ENCODE results near the gene RFWD3.
A peak's percentile ranks its signal among the peaks of the same experiment; 100 is the strongest.
"Not testable (repeated sequence)": the region's sequence is repeated elsewhere in the genome, so short reads cannot be mapped to it uniquely, and the experiment has no call there.

RFWD3 gene

GRCh38 chr16:74666425-74667254, at the start of gene RFWD3:
Gene RFWD3, minus strand, starts transcription at chr16:74666877. Its CDS starts 5,428 bp downstream, at chr16:74661449.
- DNase-seq: peak; percentile 98

GRCh38 chr16:74716355-74716754, 49.7 kb upstream of the RFWD3 start:
- DNase-seq: no peak

- DNase-seq: no peak
Observed at GRCh38 chr16:74713876-74714275, 47.2 kb upstream of the RFWD3 start.

- no peak for DNase-seq
Observed at GRCh38 chr16:74713325-74713724, 46.6 kb upstream of the RFWD3 start.

- DNase-seq: no peak
Observed at GRCh38 chr16:74711938-74712337, 45.3 kb upstream of the RFWD3 start.

GRCh38 chr16:74710401-74710800, 43.7 kb upstream of the RFWD3 start:
- DNase-seq: no peak

GRCh38 chr16:74709441-74709877, 42.8 kb upstream of the RFWD3 start:
- DNase-seq: peak; percentile 82

GRCh38 chr16:74700438-74701225, 34.0 kb upstream of the RFWD3 start, which contains the start of gene MLKL:
Gene MLKL, minus strand, starts transcription at chr16:74700862. Its CDS starts 5,105 bp downstream, at chr16:74695757.
- DNase-seq: peak; percentile 65

- peak; percentile 18 for DNase-seq
Observed at GRCh38 chr16:74700116-74700437, 33.4 kb upstream of the RFWD3 start.

GRCh38 chr16:74699666-74700065, 33.0 kb upstream of the RFWD3 start:
- no peak for DNase-seq

- DNase-seq: no peak
Observed at GRCh38 chr16:74698222-74698621, 31.5 kb upstream of the RFWD3 start.

GRCh38 chr16:74695450-74696422, 29.1 kb upstream of the RFWD3 start:
- peak; percentile 59 for DNase-seq

- DNase-seq: no peak
Observed at GRCh38 chr16:74691093-74691855, 24.6 kb upstream of the RFWD3 start.

GRCh38 chr16:74682556-74682955, 15.9 kb upstream of the RFWD3 start:
- DNase-seq: no peak

- no peak for DNase-seq
Observed at GRCh38 chr16:74680681-74681080, 14.0 kb upstream of the RFWD3 start.

GRCh38 chr16:74679983-74680382, 13.3 kb upstream of the RFWD3 start:
- DNase-seq: no peak

- DNase-seq: no peak
Observed at GRCh38 chr16:74677868-74678267, 11.2 kb upstream of the RFWD3 start.

GRCh38 chr16:74673876-74674275, 7.2 kb upstream of the RFWD3 start:
- no peak for DNase-seq

- not testable (repeated sequence) for DNase-seq
Observed at GRCh38 chr16:74668877-74669276, 2.2 kb upstream of the RFWD3 start.

- DNase-seq: peak; percentile 27
Observed at GRCh38 chr16:74667255-74667700, 601 bp upstream of the RFWD3 start.

- no peak for DNase-seq
Observed at GRCh38 chr16:74666010-74666421, 661 bp downstream of the RFWD3 start.

- DNase-seq: no peak
Observed at GRCh38 chr16:74661064-74661463, 5.6 kb downstream of the RFWD3 start.
